IMR-90 (cell line): ENCODE results near the gene MEF2C. TPM values are rescaled to one million over a fixed set of nuclear protein-coding genes. Genes with fewer than 3 reads are reported as not detected.

ENCODE experiments used
- ATAC-seq: fragments of 200-7000 bp; cut with Tn5 transposase; 2 replicates; pipeline ENCODE4 v1.9.1; 2020; ENCODE audit warnings: low read depth, mild to moderate bottlenecking, moderate library complexity
- BruUV-seq: library from RNA; stranded (reverse); fragments of 400-500 nt; replicated peaks from 2 replicates; lab custom pipeline; 2021; lab: Mats Ljungman, UMichigan
- CTCF ChIA-PET: fragments of 300-600 bp; formaldehyde crosslinking; extraction: SDS; loops from one replicate; lab custom pipeline; 2021; ENCODE audit warnings: antibody characterized with exemption; lab: Yijun Ruan, JAX
- POLR2A ChIA-PET: fragments of 300-600 bp; sonication (Branson Sonifier 250); formaldehyde crosslinking; loops from one replicate; lab custom pipeline; 2022; ENCODE audit warnings: antibody characterized with exemption; ENCODE audit not compliant: unreplicated experiment; lab: Charles Lee
- DNase-seq: peaks from one replicate; pipeline ENCODE4 v3.0.0; 2013
- H2AFZ ChIP-seq: replicated peaks from 2 replicates; pipeline ENCODE3; 2013; ENCODE audit warnings: low read length, mild to moderate bottlenecking; ENCODE audit not compliant: poor library complexity
- H2AK5ac ChIP-seq: 2 replicates; pipeline ENCODE4 v1.6.1; 2013; ENCODE audit warnings: low read depth, low read length, inconsistent platforms
- H2AK9ac ChIP-seq: replicated peaks from 2 replicates; pipeline ENCODE3; 2013; ENCODE audit warnings: mild to moderate bottlenecking, low read depth, low read length, moderate library complexity; ENCODE audit not compliant: poor library complexity
- H2BK120ac ChIP-seq: 2 replicates; pipeline ENCODE4 v1.6.1; 2013; ENCODE audit warnings: low read depth, low read length, inconsistent platforms
- H2BK15ac ChIP-seq: 3 replicates; pipeline ENCODE4 v1.6.1; 2013; ENCODE audit warnings: low read depth, low read length, inconsistent platforms
- H2BK20ac ChIP-seq: 2 replicates; pipeline ENCODE4 v1.6.1; 2013; ENCODE audit warnings: low read depth, mild to moderate bottlenecking, inconsistent platforms, low read length, moderate library complexity
- H2BK5ac ChIP-seq: 2 replicates; pipeline ENCODE4 v1.6.1; 2013; ENCODE audit warnings: mild to moderate bottlenecking, low read depth, low read length, inconsistent platforms; ENCODE audit not compliant: poor library complexity, severe bottlenecking
- H3K14ac ChIP-seq: replicated peaks from 2 replicates; pipeline ENCODE4 v1.6.1; 2013; ENCODE audit warnings: low read depth, low read length, inconsistent platforms
- H3K18ac ChIP-seq: 2 replicates; pipeline ENCODE4 v1.6.1; 2013; ENCODE audit warnings: low read depth, low read length, control low read depth
- H3K23ac ChIP-seq: 2 replicates; pipeline ENCODE4 v1.6.1; 2013; ENCODE audit warnings: low read depth, low read length, inconsistent platforms
- H3K27ac ChIP-seq: 2 replicates; pipeline ENCODE4 v1.5.1; 2013; ENCODE audit warnings: mild to moderate bottlenecking, control low read depth, low read length; ENCODE audit not compliant: insufficient read depth
- H3K27me3 ChIP-seq: 2 replicates; pipeline ENCODE4 v1.6.1; 2013; ENCODE audit warnings: low read length; ENCODE audit not compliant: control insufficient read depth, insufficient read depth
- H3K36me3 ChIP-seq: 2 replicates; pipeline ENCODE4 v1.6.1; 2013; ENCODE audit warnings: low read length, mixed read lengths; ENCODE audit not compliant: control insufficient read depth, insufficient read depth
- H3K4ac ChIP-seq: 2 replicates; pipeline ENCODE4 v1.6.1; 2013; ENCODE audit warnings: low read depth, low read length, inconsistent platforms
- H3K4me1 ChIP-seq: 2 replicates; pipeline ENCODE4 v1.6.1; 2013; ENCODE audit warnings: low read length, mixed read lengths; ENCODE audit not compliant: control insufficient read depth, insufficient read depth
- H3K4me2 ChIP-seq: 2 replicates; pipeline ENCODE4 v1.6.1; 2013; ENCODE audit warnings: low read depth, mild to moderate bottlenecking, control low read depth, low read length, moderate library complexity
- H3K4me3 ChIP-seq: 2 replicates; pipeline ENCODE4 v1.5.1; 2013; ENCODE audit warnings: low read depth, mild to moderate bottlenecking, control low read depth, low read length, moderate library complexity; ENCODE audit not compliant: insufficient read depth
- H3K56ac ChIP-seq: 2 replicates; pipeline ENCODE4 v1.6.1; 2013; ENCODE audit warnings: low read length, inconsistent platforms; ENCODE audit not compliant: insufficient read depth; ENCODE audit errors: extremely low read depth
- H3K79me1 ChIP-seq, 2 experiments: 2 replicates each; pipeline ENCODE4 v1.6.1; 2013; ENCODE audit warnings: low read length in 2 of 2, inconsistent platforms in 1 of 2, low read depth in 1 of 2
- H3K9ac ChIP-seq: 2 replicates; pipeline ENCODE4 v1.6.1; 2013; ENCODE audit warnings: low read depth, low read length, control low read depth
- H3K9me1 ChIP-seq: 2 replicates; pipeline ENCODE4 v1.6.1; 2013; ENCODE audit warnings: low read length, inconsistent platforms; ENCODE audit not compliant: insufficient read depth
- H3K9me3 ChIP-seq: 2 replicates; pipeline ENCODE4 v1.6.1; 2013; ENCODE audit warnings: low read length; ENCODE audit not compliant: control insufficient read depth, insufficient read depth
- H4K20me1 ChIP-seq: 2 replicates; pipeline ENCODE4 v1.6.1; 2013; ENCODE audit warnings: low read length, inconsistent platforms; ENCODE audit not compliant: insufficient read depth
- H4K5ac ChIP-seq: 2 replicates; pipeline ENCODE4 v1.6.1; 2013; ENCODE audit warnings: mild to moderate bottlenecking, low read depth, low read length, control low read depth
- H4K8ac ChIP-seq, 2 experiments: 2 replicates each; pipeline ENCODE4 v1.6.1; 2013; ENCODE audit warnings: low read depth in 2 of 2, low read length in 2 of 2, control low read depth in 1 of 2, inconsistent platforms in 1 of 2
- H4K91ac ChIP-seq: 2 replicates; pipeline ENCODE4 v1.6.1; 2013; ENCODE audit warnings: low read depth, low read length, inconsistent platforms; ENCODE audit not compliant: insufficient read depth
- FOS ChIP-seq: fragments of 150-350 bp; IDR thresholded peaks from 2 replicates; pipeline ENCODE4 v1.6.1; 2016; ENCODE audit warnings: low read depth, low read length
- MAFK ChIP-seq: IDR thresholded peaks from 2 replicates; pipeline ENCODE4 v1.6.1; 2012; ENCODE audit warnings: low read depth, low read length, improper control_type of control experiment
- NFE2L2 ChIP-seq: fragments of 150-350 bp; IDR thresholded peaks from 2 replicates; pipeline ENCODE4 v1.6.1; 2016; ENCODE audit warnings: low read depth, mild to moderate bottlenecking, low read length
- RCOR1 ChIP-seq: IDR thresholded peaks from 2 replicates; pipeline ENCODE4 v1.6.1; 2012; ENCODE audit warnings: mild to moderate bottlenecking, low read length, improper control_type of control experiment; ENCODE audit not compliant: insufficient replicate concordance
- RFX5 ChIP-seq: IDR thresholded peaks from 2 replicates; pipeline ENCODE4 v1.8.0; 2012; ENCODE audit warnings: low read depth, mild to moderate bottlenecking, low read length, moderate library complexity
- WGBS, 2 experiments: methylation state at CpG; one replicate each; pipeline versions ENCODE4 v1.1.5 to v1.1.7; 2013; ENCODE audit warnings: missing lambda C conversion rate in 2 of 2; ENCODE audit not compliant: insufficient read length in 1 of 2; ENCODE audit errors: extremely low coverage in 2 of 2; 5-methylcytosine and 5-hydroxymethylcytosine counted together
- dilution Hi-C: fragments of 300-500 bp; cut with HindIII; formaldehyde crosslinking; loops from one replicate; pipeline ENCODE4 v1.14.3; 2018; ENCODE audit warnings: low sequenced_read_pairs; ENCODE audit not compliant: unreplicated experiment
- in situ Hi-C: fragments of 300-500 bp; cut with MboI; formaldehyde crosslinking; loops from 3 replicates; pipeline ENCODE4 v1.14.3; 2019; ENCODE audit warnings: low sequenced_read_pairs, inconsistent platforms, mixed read lengths
- intact Hi-C: fragments of 100-400 bp; cut with micrococcal nuclease; formaldehyde crosslinking; loops from 2 replicates; pipeline ENCODE4 v1.10.0; 2022
- polyA plus RNA-seq, 3 experiments: library from polyadenylated mRNA; depleted of rRNA; stranded (reverse); fragments of >200 nt; gene quantifications; 2 replicates each; pipeline ENCODE4 v1.2.3, GENCODE V29; 2012; ENCODE audit warnings: low replicate concordance in 1 of 3
- total RNA-seq: library from RNA; depleted of rRNA; stranded (reverse); fragments of >200 nt; gene quantifications from 2 replicates; pipeline ENCODE4 v1.2.3, GENCODE V29; 2012

The MEF2C gene
- total and polyA plus RNA-seq, 2 of the 4 experiments (the other 2 are of a cell fraction), result 1.5 to 6.8 TPM

- Histone ChIP-seq H2AFZ (no peak overlapping the region), H3K79me1 (no peaks in the 10 kb centered on the region), H3K36me3 (no peaks in the 10 kb centered on the region), H3K4me1 (no peaks in the 10 kb centered on the region), H4K5ac (no peak overlapping the region), H4K8ac (no peak overlapping the region), H2BK20ac (no peak overlapping the region), H3K9me3 (no peaks in the 10 kb centered on the region), H3K56ac (no peak overlapping the region), H3K27me3 (no peaks in the 10 kb centered on the region), H4K91ac (no peak overlapping the region), H2BK120ac (no peak overlapping the region), H3K27ac (no peak overlapping the region), H3K23ac (no peak overlapping the region), H3K4ac (no peak overlapping the region), H2BK5ac (no peak overlapping the region), H3K18ac (no peak overlapping the region), H3K9ac (no peak overlapping the region), H3K14ac (no peak overlapping the region), H2AK9ac (no peak overlapping the region), H3K9me1 (no peaks in the 10 kb centered on the region), H2AK5ac (no peak overlapping the region), H4K20me1 (no peaks in the 10 kb centered on the region), H3K4me3 (no peak overlapping the region), H2BK15ac (no peak overlapping the region), H3K4me2 (no peak overlapping the region)
- 100% methylated on average over 1 of the region's 5 CpGs; no CpG with 5 or more reads in 1 of the 2 experiments for WGBS, 2 experiments
- DNase-seq (no peak), ATAC-seq (no peak)
- intact Hi-C loops (no loop called here), in situ Hi-C loops (no loop called here), dilution Hi-C loops (no loop called here)
- POLR2A ChIA-PET, result no interaction called here
- no TSS peak for BruUV-seq
- no peak for TF ChIP-seq RFX5
- TF ChIP-seq RCOR1, result no peak
- TF ChIP-seq FOS, result no peak
- no peak for TF ChIP-seq NFE2L2
- TF ChIP-seq MAFK, result no peak
- CTCF ChIA-PET, result interaction anchor here (0.9 kb wide), 1 partner anchor 14 kb away, joined by 4 read pairs; no protein-coding TSS in a partner anchor
Measured at GRCh38 chr5:88819301-88819999, 63.5 kb downstream of the MEF2C start.
